GM18517 (cell line): ENCODE results near the gene SLC16A8.

ENCODE experiments used
- ATAC-seq: cut with Tn5 transposase; IDR thresholded peaks from one replicate; pipeline ENCODE4 v1.9.1; 2021; ENCODE audit warnings: mild to moderate bottlenecking, moderate library complexity; ENCODE audit not compliant: unreplicated experiment

SLC16A8 gene

GRCh38 chr22:38073150-38074130, 10.5 kb downstream of the SLC16A8 start:
- ATAC-seq: no peak

- no peak for ATAC-seq
Measured at GRCh38 chr22:38072322-38073149, 11.4 kb downstream of the SLC16A8 start.

- ATAC-seq: no peak
Measured at GRCh38 chr22:38071421-38072321, 12.3 kb downstream of the SLC16A8 start.

GRCh38 chr22:38070250-38070921, 13.6 kb downstream of the SLC16A8 start:
- ATAC-seq: no peak

GRCh38 chr22:38069372-38070249, 14.4 kb downstream of the SLC16A8 start:
- no peak for ATAC-seq

GRCh38 chr22:38068641-38069371, 15.2 kb downstream of the SLC16A8 start:
- ATAC-seq: no peak

GRCh38 chr22:38067761-38068360, 16.1 kb downstream of the SLC16A8 start:
- ATAC-seq: no peak

- no peak for ATAC-seq
Measured at GRCh38 chr22:38067028-38067415, 17.0 kb downstream of the SLC16A8 start.

GRCh38 chr22:38066381-38067027, 17.5 kb downstream of the SLC16A8 start:
- no peak for ATAC-seq

- ATAC-seq: no peak
Measured at GRCh38 chr22:38065539-38065938, 18.4 kb downstream of the SLC16A8 start.

- no peak for ATAC-seq
Measured at GRCh38 chr22:38062791-38063190, 21.2 kb downstream of the SLC16A8 start.

- ATAC-seq: no peak
Measured at GRCh38 chr22:38056969-38057891, 26.8 kb downstream of the SLC16A8 start, which contains the start of gene PICK1. Gene PICK1, plus strand, starts transcription at chr22:38057404. Its CDS starts 406 bp downstream, at chr22:38057810.

GRCh38 chr22:38051900-38052862, 31.8 kb downstream of the SLC16A8 start:
- ATAC-seq: no peak

GRCh38 chr22:38051261-38051660, 32.7 kb downstream of the SLC16A8 start:
- ATAC-seq: no peak

- ATAC-seq: no peak
Measured at GRCh38 chr22:38050720-38051119, 33.3 kb downstream of the SLC16A8 start.
